GM12892 (cell line): ENCODE results near the gene MFSD6.

Experiments used
- DNase-seq: peaks from one replicate; pipeline ENCODE4 v3.0.0; 2011; ENCODE audit not compliant: insufficient read length
- FAIRE-seq: peaks from 2 replicates; lab custom pipeline; 2011; peaks lifted over from hg19 to GRCh38; lab: Jason Lieb, UNC
- POLR2A ChIP-seq: IDR thresholded peaks from 2 replicates; pipeline ENCODE4 v1.6.1; 2011; ENCODE audit warnings: low read depth, low read length, control low read depth
- POLR2AphosphoS5 ChIP-seq: IDR thresholded peaks from 2 replicates; pipeline ENCODE4 v1.6.1; 2011; ENCODE audit warnings: low read depth, low read length, control low read depth
- TAF1 ChIP-seq: IDR thresholded peaks from 2 replicates; pipeline ENCODE4 v1.6.1; 2011; ENCODE audit warnings: low read depth, mild to moderate bottlenecking, control low read depth, low read length, borderline replicate concordance

The MFSD6 gene

GRCh38 chr2:190407246-190407661, 901 bp upstream of the MFSD6 start:
- FAIRE-seq (no peak), DNase-seq (no peak)
- TF ChIP-seq POLR2A (no peak), TAF1 (no peak), POLR2AphosphoS5 (no peak)

DNA sequence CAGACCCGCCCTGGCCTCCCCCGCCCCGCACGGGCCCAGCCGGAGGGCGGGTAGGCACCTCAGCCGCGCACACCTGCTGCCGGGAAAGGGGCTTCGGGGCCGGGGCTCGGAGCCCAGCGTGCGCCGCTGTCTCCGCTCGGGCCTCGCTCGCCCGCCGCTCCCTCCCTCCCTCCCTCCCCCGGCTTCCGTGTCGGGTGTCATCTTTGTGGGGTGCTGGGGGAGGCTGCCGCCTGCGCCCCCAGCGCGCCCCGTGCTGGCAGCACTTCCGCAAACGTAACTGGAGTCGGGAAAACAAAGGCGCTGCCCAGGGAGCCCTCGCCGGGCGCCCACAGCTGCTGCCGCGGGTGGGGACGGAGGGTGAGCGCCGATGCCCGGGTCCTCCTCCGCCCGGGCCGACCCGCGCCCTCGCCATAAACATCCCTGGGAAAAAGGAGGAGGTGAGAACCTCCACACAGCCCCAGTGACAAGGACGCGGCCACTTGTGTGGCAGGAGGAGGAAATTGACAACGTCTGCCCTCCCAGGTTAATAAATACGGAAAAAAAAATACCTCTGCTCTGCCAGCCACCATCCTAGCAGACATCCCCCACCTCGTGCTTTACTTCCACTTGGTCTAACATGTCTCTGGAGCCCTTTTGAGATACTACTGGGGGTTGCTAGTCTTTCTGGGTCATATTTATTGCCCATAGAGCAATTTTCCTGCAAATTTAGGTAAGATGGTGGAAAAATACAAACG, 550 bp downstream of the MFSD6 start:
- DNase-seq (peak; percentile 61), FAIRE-seq (peak; percentile 81)
- TF ChIP-seq POLR2A: peak; percentile 19; the same call in 1 of the 2 replicates
- TF ChIP-seq TAF1: 0 out of 2 replicates have a peak, but pooled peaks have one; percentile 6
- no peak for TF ChIP-seq POLR2AphosphoS5

GRCh38 chr2:190409616-190410015, 1.5 kb downstream of the MFSD6 start:
- TF ChIP-seq POLR2AphosphoS5 (no peak), POLR2A (no peak), TAF1 (no peak)
- FAIRE-seq: peak; percentile 48

DNA sequence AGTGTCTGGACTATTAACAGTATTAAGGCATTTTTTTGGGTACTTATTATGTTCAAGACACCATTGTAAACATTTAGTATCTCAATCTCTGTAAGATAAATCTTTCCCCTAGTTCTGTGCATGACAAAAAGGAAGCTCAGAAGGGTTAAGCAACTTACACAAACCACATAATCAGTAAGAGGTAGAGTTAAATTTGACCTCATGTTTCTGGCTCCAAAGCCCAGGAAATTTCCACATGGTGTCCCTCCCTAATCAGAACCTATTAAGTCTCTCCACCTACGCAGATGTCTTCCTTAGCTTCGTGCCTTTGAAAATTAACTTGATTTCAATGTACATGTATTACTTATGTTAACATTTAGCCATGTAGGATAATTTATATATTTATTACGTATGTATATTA, 2.0 kb downstream of the MFSD6 start:
- no peak for TF ChIP-seq POLR2AphosphoS5
- TF ChIP-seq POLR2A: no peak
- TF ChIP-seq TAF1: no peak
- DNase-seq (no peak), FAIRE-seq (no peak)

More at GRCh38 chr2:190409616-190410015, 1.5 kb downstream of the MFSD6 start:
- no peak for DNase-seq

GRCh38 chr2:190412966-190413365, 4.8 kb downstream of the MFSD6 start:
- no peak for TF ChIP-seq TAF1
- no peak for TF ChIP-seq POLR2A
- TF ChIP-seq POLR2AphosphoS5: no peak
- DNase-seq (no peak), FAIRE-seq (peak; percentile 46)

GRCh38 chr2:190413421-190413820, 5.3 kb downstream of the MFSD6 start:
- TF ChIP-seq POLR2AphosphoS5 (no peak), POLR2A (no peak), TAF1 (no peak)
- FAIRE-seq: peak; percentile 57
- no peak for DNase-seq

GRCh38 chr2:190415251-190415650, 7.1 kb downstream of the MFSD6 start:
- TF ChIP-seq TAF1: no peak
- no peak for TF ChIP-seq POLR2AphosphoS5
- no peak for TF ChIP-seq POLR2A
- no peak for DNase-seq
- no peak for FAIRE-seq

- no peak for DNase-seq
- FAIRE-seq: peak; percentile 48
- TF ChIP-seq POLR2A (no peak), POLR2AphosphoS5 (no peak), TAF1 (no peak)
These were observed 7.9 kb downstream of the MFSD6 start for GRCh38 chr2:190415794-190416775.

DNA sequence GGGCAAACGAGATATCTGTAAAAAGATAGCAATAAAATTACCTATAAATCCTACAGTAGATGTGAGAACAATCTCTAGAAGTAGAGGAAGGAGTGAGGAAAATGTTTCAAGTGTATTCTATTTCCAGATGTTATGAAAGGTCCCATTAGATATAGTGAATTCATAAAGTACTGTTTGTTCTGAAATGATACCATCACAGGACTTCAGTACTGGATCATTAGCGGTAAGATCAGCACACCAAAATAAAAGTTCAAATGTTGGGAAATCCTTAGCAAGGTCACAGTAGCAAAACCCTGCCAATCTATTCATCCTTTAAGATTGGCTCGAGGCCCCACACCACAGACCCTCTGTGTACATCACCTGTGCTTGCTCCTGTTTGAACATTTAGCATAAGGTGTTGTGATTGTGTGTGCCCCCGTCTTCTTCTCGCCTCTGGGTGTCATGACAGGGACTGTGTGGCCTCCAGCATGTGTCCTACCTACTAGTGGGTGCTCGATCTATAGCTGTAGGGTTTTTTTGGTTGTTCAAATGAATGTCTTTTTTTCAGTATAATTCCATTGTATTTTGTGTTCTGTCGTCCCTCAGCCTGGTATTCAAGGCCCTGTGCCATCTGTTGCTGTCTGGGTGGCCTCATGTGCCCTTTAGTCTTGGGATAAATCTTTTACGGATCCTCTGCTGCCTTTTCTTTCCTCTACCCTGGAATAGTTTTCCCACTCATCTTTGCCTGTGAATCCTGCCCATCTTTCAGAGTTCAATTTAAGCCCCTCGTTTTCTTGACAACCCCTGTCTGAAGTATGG, 9.1 kb downstream of the MFSD6 start:
- FAIRE-seq: no peak
- DNase-seq: no peak
- TF ChIP-seq POLR2AphosphoS5: no peak
- no peak for TF ChIP-seq TAF1
- TF ChIP-seq POLR2A: no peak

DNA sequence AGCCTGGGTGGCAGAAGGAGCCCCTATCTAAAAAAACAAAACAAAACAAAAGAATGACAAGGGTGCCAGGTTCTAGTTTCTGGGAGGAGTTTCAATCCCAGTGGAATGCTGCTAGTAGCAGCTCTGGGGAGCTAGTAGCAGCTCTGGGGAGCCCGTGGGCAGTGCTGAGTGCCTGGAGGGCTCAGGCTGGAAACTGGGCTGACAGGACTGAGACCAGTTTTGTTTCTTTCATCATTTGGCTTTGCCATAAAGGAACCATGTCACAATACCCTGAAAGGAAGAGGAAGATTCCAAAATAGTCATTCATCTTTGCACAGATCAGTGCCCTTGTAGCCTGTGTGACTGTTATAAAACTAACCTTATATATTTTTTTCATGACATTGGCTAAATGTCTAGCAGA, 10.6 kb downstream of the MFSD6 start:
- DNase-seq: no peak
- no peak for FAIRE-seq
- TF ChIP-seq POLR2A (no peak), TAF1 (no peak), POLR2AphosphoS5 (no peak)

DNA sequence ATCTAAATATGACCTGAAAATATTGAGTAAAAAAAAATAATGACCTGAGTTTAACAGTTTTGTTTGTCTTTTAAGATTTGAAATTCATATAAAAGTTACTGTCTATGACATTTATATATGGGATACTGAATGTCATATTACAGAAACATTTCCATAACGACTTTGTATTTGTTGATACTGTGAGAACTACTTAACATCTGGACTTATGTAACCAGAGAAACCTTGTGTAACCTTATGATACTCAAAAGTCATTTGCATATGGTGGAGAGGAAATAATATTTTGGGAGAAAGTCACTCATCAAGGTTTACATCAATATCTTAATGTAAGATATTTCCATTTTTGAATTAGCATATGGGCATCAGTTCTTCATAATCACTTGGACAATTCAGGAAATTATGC, 12.6 kb downstream of the MFSD6 start:
- DNase-seq (no peak), FAIRE-seq (no peak)
- TF ChIP-seq TAF1: no peak
- no peak for TF ChIP-seq POLR2A
- TF ChIP-seq POLR2AphosphoS5: no peak

DNA sequence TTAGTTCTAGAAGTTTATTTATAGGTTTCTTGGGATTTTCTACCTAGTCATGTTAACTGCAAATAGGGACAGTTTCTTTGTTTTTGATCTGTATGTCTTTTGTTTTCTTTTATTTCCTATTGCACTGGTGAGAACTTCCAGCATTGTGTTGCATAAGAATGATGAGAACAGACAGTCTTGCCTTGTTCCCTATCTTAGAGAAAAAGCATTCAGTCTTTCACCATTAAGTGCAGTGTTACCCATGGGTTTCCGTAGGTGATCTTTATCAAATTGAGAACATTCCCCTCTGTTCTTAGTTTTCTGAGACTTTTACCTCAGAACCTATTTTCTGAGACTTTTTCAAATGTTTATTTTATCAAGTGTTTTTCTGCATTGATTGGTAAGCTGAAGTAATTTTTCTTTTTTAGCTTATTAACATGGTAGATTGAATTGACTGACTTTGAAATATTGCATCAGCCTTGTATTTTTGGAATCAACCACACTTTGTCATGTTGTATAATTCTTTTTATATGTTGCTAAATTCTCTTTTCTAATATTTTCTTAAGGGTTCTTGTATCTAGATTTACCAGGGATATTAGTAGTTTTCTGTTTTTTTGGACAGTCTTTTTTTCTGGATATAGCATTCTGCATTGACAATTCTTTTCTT, 17.2 kb downstream of the MFSD6 start:
- DNase-seq (no peak), FAIRE-seq (no peak)
- no peak for TF ChIP-seq POLR2AphosphoS5
- TF ChIP-seq TAF1: no peak
- TF ChIP-seq POLR2A: no peak
